Fibroblast of skin of scalp (primary cell): ENCODE data around the gene GAP43.

Experiments
- DNase-seq: peaks from one replicate; pipeline ENCODE4 v3.0.0-alpha.2; 2013

The GAP43 gene

DNA sequence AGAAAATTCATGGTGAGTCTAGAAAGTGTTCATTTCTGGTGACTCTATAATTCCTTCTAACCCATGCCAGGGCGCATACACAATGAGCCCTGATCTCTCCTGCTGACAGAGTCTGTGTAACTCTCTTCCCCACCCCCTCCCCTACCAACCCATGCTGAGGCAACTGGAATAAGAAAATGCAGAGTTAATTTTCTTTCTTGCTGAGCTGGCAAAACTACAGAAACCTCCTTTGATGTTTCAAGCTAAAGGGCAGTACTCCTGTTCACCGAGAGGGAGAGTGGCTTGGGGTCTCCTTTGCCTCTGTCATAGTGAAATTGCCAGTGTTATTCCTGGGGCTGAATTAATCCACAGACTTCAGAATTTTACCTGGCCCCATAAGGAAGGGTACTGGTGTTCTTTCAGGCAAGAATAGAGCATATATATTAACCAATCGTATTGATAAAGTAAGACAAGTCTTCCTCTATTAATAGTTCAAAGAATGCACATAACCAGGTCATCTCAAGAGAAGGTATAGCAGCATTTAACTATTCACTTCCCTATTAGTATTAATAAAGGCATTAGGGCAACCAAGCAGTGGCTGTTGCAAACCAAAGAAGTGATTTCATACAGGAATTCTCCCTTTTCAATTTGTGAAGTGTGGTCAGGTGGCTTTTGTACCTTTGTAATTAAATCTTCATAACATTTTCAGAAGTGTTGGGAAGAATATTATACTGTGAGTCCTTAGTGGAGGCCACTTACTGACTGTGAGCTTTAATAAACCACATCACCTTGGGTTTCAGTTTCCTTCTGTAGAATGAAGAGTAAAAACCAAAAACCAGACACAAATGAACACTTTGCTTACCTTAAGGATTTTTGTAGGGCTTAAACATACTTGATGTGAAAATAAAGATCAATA is 4.1 kb downstream of the GAP43 start:
- DNase-seq = no peak

DNA sequence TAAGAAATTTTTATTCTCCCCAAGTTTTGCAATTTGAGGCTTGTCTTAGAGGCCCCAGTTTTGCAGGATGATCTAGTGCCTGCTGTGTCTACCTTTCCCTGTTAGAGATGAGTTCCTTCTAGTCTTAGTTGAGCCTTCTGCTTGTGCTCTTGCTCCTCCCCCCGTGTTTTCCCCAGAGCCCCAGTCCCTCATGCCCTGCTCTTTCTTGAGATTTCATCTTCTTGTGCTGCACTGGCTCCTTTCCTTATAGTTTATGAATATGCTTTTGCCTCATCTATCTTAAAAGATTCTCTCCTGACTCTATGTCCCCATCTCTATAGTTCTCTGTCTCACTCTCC is 4.7 kb downstream of the GAP43 start:
- no peak for DNase-seq

DNA sequence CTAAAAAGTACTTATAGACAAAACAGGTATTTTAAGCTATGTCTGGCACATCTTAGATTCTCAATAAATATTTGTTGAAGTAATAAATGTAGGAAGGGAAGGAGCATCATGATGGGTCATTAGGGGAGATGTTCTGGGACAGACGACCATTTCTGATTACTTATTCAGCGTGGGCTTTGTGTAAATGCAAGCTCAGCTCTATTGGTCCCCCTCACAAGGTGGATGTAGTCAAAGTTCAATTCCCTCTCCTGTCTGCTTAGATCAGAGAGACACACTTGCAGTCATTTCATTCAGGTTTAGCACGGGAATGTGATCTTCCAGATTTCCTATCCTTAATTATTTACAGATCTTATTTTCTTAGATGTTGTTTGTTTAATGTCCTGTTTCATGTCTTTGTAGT is 7.5 kb downstream of the GAP43 start:
- no peak for DNase-seq

DNA sequence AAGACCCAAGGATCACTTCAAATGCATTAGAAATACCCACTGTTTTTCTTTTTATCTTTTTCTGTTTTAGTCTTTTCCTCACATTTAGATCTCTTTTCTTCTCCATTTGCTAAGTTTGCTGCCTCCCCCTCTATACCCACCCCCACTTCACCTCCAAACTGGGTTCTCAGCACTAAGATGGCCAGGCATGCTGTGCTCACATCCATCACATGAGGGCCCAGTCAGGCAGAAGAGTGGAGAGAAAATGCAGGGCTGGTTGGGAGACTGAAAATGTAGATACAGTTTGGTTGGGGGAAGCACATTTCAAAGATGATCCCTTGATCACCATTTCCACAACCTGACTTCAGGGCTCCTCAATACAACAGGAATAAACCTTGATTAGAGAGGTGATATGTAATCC is 8.7 kb downstream of the GAP43 start:
- no peak for DNase-seq

DNA sequence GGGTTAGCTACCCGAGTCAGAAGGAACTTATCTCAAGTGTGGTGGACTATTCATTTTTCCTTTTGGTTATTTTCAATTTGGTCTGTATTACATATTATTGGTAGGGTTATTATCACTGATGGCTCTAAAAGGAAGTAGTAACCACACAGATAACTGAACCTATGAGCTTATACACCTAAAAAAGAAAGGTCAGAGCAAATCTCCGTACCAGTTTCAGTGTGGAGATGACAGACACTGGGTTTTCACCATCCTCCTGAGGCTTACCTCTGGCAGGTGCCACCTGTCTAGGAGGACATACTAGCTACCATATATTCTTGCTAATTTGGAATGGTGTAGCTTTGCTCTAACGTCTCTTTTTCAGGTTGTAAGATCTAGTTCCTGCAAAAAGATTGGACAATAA is 10.2 kb downstream of the GAP43 start:
- no peak for DNase-seq

DNA sequence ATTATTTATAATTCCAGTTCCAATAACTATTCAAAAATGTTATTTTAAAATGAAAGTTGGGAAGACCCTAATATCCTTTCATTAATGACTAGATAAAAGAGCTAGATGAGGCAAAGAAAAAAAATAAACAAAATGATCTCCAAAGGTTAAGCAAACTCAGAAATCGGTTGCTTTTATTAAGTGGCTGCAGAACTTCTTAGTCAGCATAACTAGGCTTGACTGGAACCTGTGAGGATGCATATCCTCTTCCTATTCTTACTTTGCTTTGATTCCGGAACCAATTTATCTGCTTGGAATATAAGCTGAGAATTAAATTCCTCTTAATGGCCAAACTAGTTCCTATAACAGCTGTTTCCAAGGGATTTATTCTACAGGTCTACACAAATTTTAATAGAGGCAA is 10.7 kb downstream of the GAP43 start:
- no peak for DNase-seq

DNA sequence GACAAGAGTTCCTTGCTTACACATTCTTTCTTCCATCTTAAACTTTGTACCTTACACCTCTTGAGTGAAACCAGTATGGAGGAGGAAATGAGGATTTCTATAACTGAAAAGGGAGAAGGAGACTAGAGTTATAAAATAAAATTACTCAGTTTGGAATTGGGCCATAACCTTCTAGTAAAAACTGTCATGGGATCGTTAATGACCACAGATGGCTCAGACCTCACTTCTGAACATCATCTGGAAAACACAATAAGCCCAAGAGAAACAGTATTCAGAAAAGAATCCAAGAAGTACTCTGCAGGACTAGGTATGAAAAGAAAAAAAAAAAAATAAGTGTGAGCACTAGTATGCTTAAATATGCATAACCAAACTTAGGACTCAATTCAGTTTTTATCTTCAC is 12.1 kb downstream of the GAP43 start:
- DNase-seq = no peak

DNA sequence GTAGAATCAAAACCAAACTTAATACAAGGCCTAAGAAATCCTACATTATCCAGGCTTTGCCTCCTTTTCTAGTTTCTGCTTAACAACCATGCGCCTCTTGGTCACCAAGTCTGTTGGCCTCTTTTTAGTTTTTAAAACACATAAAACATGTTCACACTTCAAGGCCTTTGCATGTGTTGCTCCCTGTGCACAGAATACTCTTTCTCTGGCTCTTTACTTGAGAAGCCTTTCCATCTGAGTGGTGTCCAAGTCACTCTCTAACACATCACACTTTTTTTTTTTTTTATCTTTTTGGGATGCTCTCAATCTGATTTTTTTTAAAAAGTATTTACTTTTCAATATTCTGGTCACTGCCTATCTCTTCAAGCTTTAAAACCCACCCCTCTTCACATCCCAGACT is 14.9 kb downstream of the GAP43 start:
- no peak for DNase-seq

DNA sequence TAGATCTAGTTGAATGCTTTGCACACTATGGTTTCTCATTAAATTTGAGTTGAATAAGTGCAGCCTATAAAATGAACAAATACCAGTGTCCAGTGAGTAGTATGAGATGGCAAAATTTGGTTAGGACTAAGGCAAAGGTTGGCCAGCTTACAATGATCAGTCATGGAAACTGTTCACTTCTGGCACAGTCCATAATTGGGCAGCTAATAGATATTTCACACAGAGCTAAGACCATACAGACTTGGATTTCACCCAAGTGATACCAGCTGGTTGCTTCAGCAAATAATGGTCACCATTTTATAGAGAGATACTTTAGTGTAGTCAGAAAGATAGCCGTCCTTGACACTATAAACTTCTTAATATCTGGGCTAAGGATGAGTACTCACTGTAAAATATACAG is 15.7 kb downstream of the GAP43 start:
- DNase-seq = no peak

DNA sequence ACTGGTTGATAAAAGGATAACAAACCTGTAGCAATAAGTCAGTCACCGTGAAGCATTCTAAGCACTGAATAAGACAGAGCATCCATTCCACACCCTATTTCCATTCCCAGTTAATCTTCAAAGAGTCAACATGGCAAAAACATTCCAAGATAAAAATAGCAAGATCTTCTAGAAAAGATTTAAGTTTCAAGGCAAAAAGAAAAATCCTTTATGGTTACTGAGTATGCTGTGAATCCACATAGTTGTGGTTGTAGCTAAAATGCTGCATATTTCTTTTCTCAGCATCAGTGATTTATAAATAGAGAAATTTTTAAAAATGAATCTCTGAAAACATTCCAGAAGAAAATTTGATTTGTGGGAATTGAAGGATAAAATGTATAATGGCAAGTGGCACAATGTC is 21.1 kb downstream of the GAP43 start:
- DNase-seq = peak; percentile 82

DNA sequence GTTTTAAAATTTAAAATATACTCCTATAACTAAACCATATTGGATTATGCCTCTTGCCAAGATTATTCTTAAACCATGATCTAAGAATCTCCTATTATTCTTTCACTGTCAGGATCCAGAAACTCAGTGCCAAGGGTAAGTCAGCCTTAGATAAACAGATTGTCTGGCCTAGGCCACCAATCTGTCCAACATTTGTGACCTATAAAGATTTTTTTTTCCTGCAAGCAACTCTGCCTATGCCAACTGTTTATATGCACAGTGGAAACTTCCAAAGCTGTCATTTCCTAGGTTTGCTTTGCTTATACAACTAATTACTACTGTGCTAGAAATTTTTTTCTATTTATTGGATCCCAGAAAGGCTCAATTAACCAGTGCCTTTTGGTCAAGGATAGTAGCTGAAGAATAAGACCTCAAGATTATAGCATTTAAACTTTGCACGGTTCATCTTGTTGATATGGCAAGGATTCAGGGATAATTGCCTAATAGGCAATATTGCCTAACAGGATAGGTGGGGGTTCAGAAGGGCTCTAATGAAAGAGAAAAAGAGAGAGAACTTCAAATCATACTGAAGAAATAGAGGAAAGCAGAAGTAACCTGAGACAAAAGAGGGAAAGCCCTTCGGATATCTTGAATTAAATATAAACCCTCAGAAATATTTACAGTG is 22.8 kb downstream of the GAP43 start:
- DNase-seq = no peak

DNA sequence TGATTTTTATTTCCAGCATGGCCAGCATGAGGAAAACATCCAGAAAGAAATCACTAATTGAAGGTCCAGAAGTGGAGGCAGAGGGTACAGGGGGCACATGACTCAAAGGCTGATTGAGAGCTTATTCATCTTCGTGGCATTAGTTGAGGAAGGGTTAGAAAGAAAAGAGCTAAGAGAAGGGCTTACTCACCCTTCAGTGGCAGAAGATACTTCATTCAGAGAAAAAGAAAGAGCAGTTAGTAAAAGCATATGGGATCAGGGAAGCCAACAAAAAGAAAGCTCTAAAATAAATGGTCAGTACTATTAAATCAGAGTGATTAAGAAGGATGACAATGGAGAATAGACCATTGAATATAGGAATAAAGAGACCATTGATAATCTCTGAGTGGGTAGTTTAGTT is 25.2 kb downstream of the GAP43 start:
- no peak for DNase-seq

DNA sequence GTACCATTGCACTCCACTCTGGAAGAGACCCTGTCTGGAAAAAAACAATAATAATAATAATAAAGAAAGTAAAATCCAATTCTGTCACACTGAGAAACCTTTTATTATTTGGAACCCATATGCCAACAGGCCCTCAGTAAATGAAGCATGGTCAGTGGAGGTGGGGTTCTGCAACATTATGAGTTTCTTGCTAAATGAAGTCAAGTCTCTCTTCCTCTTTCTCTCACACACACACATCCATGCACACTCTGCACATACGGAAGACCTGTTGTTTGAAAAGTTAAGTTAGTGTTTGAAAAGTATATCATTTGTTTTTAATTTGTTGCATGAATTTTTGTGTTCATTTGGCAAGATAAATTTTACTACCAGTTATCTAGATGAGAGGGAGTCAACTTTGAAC is 27.8 kb downstream of the GAP43 start:
- no peak for DNase-seq

DNA sequence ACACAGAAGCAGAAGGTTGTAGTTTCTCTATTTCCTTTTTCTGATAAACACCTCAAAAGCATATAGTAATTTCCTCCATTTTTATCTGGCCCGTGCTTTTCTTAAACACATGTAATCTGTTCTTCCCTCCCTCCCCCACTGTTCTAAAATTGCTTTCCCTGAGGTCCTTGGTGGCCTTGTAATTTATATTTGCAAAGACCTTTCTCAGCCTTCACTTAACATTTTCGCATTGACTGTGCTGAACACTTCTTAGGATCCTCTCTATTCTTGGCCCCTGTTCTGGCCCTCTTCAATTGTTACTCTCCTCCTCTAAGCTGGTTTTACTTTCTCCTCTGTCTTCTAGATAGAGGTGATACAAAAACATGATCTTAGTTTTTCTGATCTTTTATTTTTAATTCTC is 28.3 kb downstream of the GAP43 start:
- DNase-seq = no peak

DNA sequence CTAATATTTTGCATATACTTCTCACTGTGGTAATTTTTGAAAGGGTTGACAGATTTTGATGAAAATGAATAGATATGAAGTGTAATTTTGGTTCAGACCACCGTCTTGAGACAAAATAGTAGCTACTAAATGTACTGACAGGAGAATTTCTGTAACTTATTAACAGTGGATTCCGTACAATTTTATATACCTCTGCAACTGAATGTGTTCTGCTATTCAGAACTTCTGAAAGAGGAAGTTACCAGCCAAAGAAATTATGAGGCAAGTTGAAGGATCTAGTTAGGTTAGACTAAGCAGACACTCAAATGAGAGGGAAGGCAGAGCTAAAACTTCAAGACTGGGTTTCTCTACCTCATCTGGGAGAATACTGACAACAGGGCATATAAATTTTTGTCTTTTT is 29.4 kb downstream of the GAP43 start:
- no peak for DNase-seq

DNA sequence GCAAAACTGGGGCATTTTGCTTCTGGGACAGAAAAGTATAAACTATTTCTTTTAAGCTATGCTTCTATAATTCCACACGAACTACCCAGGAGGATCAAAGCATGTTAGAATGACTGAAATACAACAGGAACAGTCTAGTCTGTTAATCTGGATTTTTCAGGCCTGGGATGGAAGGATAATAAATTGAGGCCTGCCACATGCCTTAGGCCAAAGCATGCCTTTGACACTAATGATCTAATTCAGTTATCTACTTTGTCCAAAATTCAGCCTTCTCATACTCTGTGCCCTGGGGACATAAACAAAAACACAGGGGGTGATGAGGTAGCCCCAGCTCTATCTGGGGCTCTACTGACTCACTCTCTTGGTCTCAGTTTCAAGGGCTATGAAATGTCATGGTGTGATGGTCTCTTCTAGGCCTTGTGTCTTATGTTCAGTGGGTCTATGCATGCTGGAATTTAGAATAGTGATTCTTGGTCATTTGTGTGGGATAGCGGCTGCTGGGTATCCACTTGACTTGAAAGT is 32.5 kb downstream of the GAP43 start:
- DNase-seq = no peak

DNA sequence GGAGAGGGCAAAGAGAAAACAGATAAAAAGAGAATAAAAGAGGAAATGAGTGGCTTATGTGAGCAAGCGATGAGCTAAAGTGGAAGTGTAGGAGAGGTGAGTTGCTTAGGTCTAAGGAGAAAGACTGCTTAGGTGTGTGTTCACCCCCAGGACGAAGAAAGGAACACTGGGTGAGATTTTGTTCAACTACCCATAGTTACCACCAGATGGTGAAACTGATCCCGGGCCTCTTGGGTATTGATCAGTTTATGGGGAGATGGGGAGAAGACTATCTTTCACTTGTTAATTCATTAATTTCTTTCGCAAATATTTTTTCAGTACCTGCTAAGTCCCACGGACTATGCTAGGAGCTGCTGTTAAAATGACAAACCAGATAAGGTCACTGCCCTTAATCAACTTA is 33.9 kb downstream of the GAP43 start:
- no peak for DNase-seq

DNA sequence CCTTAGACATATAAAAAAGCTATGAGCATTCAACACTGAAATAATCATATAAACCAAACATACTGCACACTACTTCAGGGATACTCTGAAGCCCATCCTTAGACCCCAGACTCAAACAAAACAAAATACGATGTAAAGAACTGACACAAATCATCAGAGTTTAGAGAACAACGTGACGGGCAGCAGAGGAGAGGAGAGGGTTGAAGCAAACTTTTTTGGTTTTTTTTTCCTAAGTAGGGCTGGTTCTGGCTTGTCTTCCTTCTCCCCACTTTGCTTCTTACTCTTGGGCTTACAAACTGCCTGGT is 34.7 kb downstream of the GAP43 start:
- DNase-seq = no peak

DNA sequence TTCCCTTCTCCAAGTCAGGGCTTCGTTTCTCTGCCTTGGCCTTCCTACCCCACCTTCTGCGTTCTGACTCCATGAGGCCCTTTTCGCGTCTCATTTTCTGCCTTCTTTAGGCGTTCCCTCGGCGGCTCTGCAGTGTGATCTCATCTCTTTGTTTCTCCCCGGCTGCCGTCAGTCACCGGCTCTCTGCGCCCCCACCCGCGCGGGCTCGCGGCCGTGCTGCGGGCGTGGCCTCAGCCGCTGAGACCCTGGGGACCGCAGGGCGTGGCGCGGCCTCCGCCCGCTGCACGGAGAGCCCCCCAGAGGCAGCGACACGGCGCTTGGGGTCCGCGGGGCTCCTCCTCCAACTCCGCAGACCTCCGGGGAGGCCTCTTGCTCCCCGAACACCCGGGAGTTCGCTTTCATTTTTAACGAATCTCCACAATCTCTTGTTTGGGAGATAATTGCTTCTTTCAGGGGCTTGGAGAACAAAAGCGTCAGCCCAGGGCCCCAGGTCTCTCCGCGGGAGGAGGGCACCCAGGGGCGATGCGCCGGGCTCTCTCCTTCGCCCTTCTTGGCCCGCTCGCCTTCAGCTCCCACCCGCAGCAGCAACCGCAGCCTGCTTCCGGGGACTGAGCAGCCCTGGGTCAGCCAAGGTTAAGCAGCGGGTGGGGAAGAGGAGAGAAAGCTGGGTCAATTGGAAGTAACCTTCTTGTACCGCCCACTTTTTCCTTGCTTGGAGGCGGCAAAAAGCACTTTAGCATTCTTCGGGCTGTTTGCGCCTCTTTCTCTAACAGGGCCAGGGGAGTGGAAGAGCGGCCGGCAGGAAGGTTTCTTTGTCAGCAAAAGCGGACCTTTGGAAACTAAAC is 35.2 kb downstream of the GAP43 start:
- peak; percentile 93 for DNase-seq

DNA sequence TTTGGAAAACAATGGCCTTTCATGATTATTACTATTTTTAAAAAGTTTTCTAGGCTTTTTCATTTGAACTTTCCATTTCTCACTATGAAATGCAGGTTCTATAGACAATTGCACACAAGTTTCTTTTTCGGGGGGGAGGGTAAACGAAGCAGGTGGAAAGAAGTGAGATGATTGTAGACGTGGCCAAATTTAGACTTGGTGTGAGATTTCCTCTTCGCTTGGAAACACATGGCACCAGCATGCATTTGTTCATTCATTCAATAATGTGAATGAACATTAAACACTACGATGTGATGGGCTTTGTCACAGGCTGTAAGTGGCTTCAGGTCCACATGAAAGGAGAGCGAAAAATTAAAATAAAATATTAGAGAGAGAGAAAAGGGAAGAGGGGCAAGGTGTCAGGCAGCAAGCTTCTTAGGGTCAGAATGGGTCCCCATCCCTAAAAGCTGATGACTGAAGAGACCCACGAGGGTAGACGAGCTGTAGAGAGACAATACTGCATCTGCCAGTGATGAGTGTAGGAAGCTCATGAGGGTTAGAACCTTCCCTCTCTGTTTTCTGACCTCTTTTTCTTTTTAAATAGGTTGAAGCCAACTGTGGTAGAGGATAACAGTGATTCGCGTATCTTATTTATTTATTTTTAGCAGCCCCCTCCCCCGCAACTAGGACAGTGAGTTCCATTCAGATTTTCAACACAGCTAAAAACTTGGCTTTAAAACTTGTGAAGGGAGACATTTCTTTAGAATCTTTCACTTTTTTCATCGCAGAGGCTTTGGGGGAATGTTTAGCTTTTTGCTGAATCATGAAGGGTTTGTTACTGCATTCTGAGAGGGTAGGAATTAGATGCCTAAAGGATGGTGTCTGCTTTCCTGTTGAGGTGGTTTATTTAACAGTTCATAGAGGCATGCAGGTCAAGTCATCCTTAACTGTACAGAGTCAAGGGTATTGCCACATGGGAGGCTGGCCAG is 36.2 kb downstream of the GAP43 start:
- peak; percentile 47 for DNase-seq

DNA sequence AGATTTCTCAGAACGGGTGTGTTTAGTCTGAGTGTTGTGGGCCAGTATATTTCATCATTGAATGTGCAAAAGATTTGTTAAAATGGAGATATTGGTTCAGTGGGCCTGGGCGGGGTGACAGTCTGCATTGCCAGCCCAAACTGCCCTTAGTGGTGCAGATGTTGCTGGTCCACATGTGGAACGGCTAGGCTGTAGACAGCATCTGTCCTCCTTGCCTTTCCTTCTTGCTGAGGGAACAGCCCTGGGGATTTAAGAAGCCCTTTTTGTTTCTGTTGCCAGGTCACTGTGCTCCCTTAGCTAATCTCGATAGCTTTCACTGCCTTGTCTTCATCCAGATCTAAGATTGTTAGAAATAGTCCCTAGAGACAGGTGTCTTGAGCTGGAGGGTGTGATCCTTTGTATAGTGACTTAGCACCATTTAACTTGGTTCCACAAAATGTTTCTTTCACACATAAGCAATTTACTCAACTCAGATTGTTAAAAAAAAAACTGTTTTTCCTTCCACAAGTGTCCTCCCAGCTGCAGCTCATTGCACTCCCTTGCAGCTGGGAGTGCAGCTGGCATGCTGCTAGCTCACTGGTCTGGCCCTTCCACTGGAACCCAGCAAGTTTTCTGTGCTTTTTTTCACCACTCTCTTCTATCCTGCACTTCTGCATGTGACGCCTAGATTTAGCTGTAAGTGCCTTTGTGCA is 37.5 kb downstream of the GAP43 start:
- DNase-seq = no peak

DNA sequence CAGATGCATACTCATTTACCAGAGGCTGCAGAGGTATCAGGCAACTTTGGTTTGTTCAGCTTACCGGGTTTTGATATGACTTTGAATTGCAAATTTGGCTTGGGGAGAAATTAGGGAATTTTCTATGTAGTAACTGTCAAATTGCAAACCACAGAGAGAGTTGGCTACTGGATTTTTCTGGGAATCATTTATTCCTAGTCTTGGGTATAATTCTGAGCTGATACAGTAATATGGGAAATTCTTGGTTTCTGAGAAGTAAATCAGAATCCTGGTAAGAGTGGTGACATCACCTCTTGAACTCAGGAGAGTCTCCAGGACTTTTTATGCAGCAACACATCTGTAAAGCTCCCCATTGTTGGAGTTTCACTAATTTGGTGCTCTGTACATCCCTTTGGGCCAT is 39.0 kb downstream of the GAP43 start:
- no peak for DNase-seq
